CD4-positive, alpha-beta T cell treated with Interleukin-12 subunit alpha and Interleukin-12 subunit beta, for 1 hour (primary cell): ENCODE measurements around the gene TMEM92.

Experiments used
- DNase-seq: peaks from one replicate; pipeline ENCODE4 v3.0.0-alpha.2; 2020

TMEM92 gene

DNA sequence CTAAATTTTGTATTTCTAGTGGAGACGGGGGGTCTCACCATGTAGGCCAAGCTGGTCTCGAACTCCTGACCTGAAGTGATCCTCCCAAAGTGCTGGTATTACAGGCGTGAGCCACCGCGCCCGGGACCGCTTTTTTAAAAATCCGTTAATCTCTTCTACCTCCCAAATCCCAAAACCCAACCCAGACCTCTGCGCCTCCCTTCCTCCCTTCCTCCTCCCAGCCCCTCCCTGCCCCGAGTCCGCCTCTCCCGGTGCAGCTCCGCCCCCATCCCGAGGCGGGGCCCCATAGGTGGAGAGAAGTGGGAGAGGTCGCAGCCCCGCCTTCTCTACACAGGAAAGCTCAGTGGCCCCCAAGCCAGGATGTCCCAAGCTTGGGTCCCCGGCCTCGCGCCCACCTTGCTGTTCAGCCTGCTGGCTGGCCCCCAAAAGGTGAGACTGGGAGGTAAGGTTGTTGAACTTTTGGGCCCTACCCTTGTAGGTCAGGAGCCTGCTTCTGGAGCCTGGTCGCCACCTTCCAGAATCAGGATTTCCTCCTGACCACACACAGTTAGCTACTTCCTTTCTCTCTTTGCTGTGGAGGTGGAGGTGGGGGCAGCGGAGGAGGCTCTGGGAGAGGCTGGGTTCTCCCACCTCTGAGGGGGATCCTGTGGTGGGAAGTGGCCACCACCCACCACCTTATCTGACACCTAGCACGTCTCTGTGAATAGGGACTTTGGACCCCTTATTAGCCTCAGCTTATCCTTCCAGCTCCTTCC, at the start of gene TMEM92:
Gene TMEM92, plus strand, starts transcription at position 325 of the 755 bp plus-strand sequence. Its CDS starts 36 bp downstream, at position 361.
- DNase-seq = no peak

DNA sequence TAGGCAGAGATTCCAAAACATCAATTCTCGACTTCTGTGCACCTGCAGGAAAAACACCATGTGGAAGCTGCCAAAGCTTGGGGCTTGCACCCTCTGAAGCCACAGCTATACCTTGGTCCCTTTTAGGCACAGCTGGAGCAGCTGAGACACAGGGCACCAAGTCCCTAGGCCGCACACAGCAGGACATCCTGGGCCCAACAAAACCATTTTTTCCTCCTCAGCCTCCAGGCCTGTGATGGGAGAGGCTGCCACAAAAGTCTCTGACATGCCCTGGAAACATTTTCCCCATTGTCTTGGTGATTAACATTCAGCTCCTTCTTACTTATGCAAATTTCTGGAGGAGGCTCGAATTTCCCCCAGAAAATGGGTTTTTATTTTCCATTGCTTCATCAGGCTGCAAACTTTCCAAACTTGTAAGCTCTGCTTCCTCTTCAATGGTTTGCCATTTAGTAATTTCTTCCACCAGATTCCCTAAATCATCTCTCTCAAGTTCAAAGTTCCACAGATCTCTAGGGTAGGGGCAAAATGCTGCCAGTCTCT, 48.5 kb upstream of the TMEM92 start:
- DNase-seq = no peak

- DNase-seq = no peak
Measured at GRCh38 chr17:50234581-50234980, 39.7 kb upstream of the TMEM92 start.

DNA sequence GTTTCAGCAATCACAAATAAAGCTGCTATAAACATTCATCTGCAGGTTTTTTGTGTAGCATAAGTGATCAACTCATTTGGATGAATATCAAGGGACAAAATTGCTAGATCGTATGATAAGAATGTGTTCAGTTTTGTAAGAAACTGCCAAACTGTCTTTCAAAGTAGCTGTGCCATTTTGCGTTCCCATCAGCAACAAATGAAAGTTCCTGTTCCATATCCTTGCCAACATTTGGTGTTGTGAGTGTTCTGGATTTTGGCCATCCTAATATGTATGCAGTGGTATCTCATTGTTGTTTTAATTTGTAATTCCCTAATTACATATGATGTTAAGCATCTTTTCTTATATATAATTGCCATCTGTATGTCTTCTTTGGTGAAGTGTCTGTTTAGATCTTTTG, 36.4 kb upstream of the TMEM92 start:
- no peak for DNase-seq

GRCh38 chr17:50238601-50239280, 35.5 kb upstream of the TMEM92 start:
- DNase-seq = no peak

GRCh38 chr17:50239937-50240336, 34.3 kb upstream of the TMEM92 start:
- DNase-seq = no peak

GRCh38 chr17:50240851-50241250, 33.4 kb upstream of the TMEM92 start:
- DNase-seq = no peak

- DNase-seq = no peak
Measured at GRCh38 chr17:50241431-50241830, 32.8 kb upstream of the TMEM92 start.

GRCh38 chr17:50244771-50245170, 29.5 kb upstream of the TMEM92 start:
- no peak for DNase-seq

- DNase-seq = no peak
Measured at GRCh38 chr17:50248255-50248654, 26.0 kb upstream of the TMEM92 start.

- no peak for DNase-seq
Measured at GRCh38 chr17:50252781-50253180, 21.5 kb upstream of the TMEM92 start.

GRCh38 chr17:50255766-50256635, 18.3 kb upstream of the TMEM92 start:
- no peak for DNase-seq

GRCh38 chr17:50256826-50257618, 17.2 kb upstream of the TMEM92 start:
- no peak for DNase-seq

DNA sequence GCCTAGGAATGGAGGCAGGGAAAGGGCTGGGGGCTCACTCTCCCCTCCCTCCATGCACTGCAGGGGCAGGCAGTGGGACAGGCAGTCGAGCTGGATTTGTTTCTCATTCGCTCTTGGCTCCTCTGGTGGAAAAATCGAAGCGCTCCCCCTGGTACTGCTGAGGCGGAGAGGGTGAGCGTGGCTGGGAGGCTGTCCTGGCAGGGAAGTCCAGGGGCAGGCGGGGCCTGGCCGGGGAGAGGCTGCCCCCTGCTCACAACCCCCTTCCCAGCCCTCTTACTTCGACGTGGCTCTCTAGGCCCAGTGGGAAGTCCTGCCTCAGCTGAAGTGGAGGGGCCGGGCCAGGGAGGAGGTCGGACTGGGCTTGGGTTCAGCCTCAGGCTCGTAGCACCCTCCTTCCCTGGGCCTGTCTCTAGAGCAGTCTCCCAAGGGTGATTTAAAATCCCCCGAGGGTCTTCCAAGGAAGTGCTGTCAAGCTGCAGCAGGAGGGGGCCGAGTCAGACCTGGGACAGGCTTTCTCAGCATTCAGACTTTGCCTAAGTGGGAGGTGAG, 16.5 kb upstream of the TMEM92 start:
- no peak for DNase-seq

DNA sequence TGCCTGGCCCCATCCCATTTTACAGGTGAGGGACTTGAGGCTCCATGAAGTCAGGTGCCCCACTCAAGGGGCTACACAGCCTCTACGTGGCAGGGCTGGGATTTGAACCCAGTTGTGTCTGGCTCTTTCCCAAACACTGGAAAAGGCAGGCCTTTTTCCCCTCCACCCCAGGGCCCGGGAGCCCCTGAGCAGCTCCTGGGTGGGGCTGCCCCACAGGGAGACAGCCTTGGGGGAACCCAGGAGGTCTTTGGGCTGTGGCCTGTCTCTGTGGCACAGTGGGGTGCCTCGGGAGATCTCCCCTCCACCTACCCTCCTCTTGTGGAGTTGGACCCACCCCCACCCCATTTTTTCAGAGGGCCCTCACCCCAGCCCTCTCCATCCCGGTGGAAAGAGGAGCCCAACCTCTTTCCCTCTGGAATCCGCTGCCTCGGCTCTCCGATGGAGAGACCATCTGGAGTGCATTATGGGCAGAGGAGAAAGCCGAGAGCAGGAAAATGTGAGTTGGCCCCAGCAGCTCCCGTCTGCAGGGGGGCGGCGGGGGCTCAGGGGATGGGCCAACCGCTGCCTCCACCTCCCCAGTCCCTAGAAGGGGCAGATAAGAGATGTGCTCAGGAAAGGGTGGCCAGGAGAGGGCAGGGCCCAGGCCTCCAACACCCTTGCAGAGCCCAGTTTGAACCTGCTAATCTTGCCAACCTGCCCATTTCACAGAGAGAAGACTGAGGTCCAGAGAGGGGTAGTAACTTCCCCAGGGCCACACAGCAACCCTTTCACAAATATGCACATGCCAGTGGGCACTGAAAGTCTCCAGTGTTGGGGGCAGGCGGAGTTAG, 15.4 kb upstream of the TMEM92 start:
- no peak for DNase-seq

- DNase-seq = no peak
Measured at GRCh38 chr17:50259477-50260324, 14.6 kb upstream of the TMEM92 start.

- no peak for DNase-seq
Measured at GRCh38 chr17:50260501-50260911, 13.8 kb upstream of the TMEM92 start.

GRCh38 chr17:50261051-50261915, 13.0 kb upstream of the TMEM92 start:
- no peak for DNase-seq
